ENCODE data around the gene LRPAP1.

Gene LRPAP1

DNA sequence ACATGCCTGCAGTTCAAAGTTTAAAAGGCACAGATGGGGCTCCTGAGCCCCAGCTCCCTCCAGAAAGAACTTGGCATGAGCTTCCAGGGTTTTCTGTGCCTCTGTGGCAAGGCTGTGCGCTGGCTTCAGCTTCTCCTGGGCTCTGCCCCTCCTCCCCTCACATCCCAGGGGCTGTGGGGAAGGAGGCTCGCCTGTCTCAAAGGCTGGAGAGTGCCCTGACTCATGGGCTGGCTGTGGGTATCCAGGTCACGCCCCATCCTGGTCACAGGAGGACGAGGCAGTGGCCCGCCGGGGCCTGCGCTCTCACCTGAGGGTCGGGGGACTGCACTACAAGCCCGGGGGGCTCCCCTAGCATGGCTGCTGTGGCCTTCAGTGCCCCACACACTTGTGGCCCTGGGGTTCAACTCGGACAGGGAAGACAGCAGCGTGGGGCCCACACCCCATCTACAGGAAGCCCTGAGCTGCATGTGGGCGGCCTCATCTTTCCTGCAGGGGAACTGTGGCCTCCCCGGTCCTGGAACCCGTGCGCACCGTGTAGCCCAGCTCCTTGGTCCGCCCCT lies 17.9 kb downstream of the LRPAP1 start:
- H3F3A ChIP-seq (ENCODE audit: insufficient read depth, low read length), result no peaks in the 10 kb centered on the region
- H3K79me2 ChIP-seq (ENCODE audit: insufficient read depth, low read length), result no peaks in the 10 kb centered on the region
- H4K20me1 ChIP-seq (ENCODE audit: insufficient read depth, low read length), result no peaks in the 10 kb centered on the region
- H3K4me3 ChIP-seq (ENCODE audit: low read depth, low read length, poor library complexity, severe bottlenecking), result no peak overlapping the region
- H3K36me3 ChIP-seq (ENCODE audit: insufficient read depth, low read length), result peaks cover 3% of the 10 kb centered on the region; the same call in 1 of the 2 replicates
- H3K27ac ChIP-seq (ENCODE audit: low read depth, low read length, poor library complexity, severe bottlenecking), result no peak overlapping the region
- H3K9me2 ChIP-seq (ENCODE audit: low read depth, low read length), result no peaks in the 10 kb centered on the region
- H2AFZ ChIP-seq (ENCODE audit: low read length), result no peak overlapping the region
- H3K9ac ChIP-seq (ENCODE audit: low read length), result no peak overlapping the region
- TF ChIP-seq, protein P1, sequence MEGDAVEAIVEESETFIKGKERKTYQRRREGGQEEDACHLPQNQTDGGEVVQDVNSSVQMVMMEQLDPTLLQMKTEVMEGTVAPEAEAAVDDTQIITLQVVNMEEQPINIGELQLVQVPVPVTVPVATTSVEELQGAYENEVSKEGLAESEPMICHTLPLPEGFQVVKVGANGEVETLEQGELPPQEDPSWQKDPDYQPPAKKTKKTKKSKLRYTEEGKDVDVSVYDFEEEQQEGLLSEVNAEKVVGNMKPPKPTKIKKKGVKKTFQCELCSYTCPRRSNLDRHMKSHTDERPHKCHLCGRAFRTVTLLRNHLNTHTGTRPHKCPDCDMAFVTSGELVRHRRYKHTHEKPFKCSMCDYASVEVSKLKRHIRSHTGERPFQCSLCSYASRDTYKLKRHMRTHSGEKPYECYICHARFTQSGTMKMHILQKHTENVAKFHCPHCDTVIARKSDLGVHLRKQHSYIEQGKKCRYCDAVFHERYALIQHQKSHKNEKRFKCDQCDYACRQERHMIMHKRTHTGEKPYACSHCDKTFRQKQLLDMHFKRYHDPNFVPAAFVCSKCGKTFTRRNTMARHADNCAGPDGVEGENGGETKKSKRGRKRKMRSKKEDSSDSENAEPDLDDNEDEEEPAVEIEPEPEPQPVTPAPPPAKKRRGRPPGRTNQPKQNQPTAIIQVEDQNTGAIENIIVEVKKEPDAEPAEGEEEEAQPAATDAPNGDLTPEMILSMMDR (IDR thresholded peaks at IDR 0.05; ENCODE audit: low read length), result no peak
- TF ChIP-seq EZH2 (IDR thresholded peaks at IDR 0.05; ENCODE audit: borderline replicate concordance, low read length), result no peak
- H3K27me3 ChIP-seq (ENCODE audit: insufficient read depth, low read length), result no peaks in the 10 kb centered on the region
- no peaks in the 10 kb centered on the region for H3K9me3 ChIP-seq (ENCODE audit: low read length)
- no peak overlapping the region for H3K4me2 ChIP-seq (ENCODE audit: low read length)
- no peaks in the 10 kb centered on the region for H3K4me1 ChIP-seq (ENCODE audit: insufficient read depth, low read length, severe bottlenecking)

DNA sequence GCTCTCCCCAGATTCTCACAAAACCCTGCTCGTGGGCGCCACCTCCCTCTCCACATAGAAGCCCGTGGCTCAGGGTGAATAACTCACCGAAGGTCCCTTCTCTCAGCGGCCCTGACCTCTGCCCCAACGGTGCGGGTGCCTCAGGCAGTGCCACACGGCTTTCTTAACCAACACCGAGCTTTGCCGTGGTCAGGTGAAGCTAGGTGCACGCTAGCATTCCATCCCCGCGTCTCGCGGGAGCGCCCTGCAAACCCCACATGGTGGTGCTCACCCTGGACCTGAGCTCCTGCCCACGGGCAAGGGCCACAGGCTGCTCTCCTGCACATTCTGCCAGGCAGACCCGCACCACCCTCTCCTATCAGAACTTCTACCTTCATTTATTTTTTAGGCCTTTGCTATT lies 18.4 kb downstream of the LRPAP1 start:
- no peak overlapping the region for H3K4me3 ChIP-seq (ENCODE audit: low read depth, low read length, poor library complexity, severe bottlenecking)
- no peaks in the 10 kb centered on the region for H3K4me1 ChIP-seq (ENCODE audit: insufficient read depth, low read length, severe bottlenecking)
- no peaks in the 10 kb centered on the region for H3K9me3 ChIP-seq (ENCODE audit: low read length)
- H4K20me1 ChIP-seq (ENCODE audit: insufficient read depth, low read length), result no peaks in the 10 kb centered on the region
- peaks cover 3% of the 10 kb centered on the region for H3K36me3 ChIP-seq (ENCODE audit: insufficient read depth, low read length)
- no peak overlapping the region for H3K4me2 ChIP-seq (ENCODE audit: low read length)
- TF ChIP-seq, protein P1 (IDR thresholded peaks at IDR 0.05; ENCODE audit: low read length), result no peak
- TF ChIP-seq EZH2 (IDR thresholded peaks at IDR 0.05; ENCODE audit: borderline replicate concordance, low read length), result no peak
- H3K79me2 ChIP-seq (ENCODE audit: insufficient read depth, low read length), result no peaks in the 10 kb centered on the region
- no peak overlapping the region for H2AFZ ChIP-seq (ENCODE audit: low read length)
- no peak overlapping the region for H3K9ac ChIP-seq (ENCODE audit: low read length)
- no peak overlapping the region for H3K27ac ChIP-seq (ENCODE audit: low read depth, low read length, poor library complexity, severe bottlenecking)
- H3F3A ChIP-seq (ENCODE audit: insufficient read depth, low read length), result no peaks in the 10 kb centered on the region
- H3K9me2 ChIP-seq (ENCODE audit: low read depth, low read length), result no peaks in the 10 kb centered on the region
- H3K27me3 ChIP-seq (ENCODE audit: insufficient read depth, low read length), result no peaks in the 10 kb centered on the region

DNA sequence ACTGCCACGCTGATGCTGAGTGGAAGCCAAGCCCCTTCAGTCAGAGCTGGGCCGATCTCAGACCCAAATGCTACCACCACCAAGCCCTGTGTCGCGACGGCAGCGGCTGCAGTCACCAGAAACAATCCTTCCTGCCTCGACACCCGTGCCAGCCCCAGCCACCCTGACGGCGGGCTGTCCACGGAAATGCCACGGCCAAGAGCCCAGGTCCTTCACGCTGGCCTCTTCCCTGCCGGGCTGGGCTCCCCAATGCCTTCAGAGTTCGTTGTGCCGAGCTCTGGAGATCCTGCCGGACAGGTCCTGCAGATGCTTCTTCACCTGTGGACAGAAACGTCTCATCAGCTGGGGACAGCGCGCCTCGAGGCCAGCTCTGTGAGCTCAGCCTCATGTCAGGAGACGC lies 19.5 kb downstream of the LRPAP1 start:
- Histone ChIP-seq H3K27ac (ENCODE audit: low read depth, low read length, poor library complexity, severe bottlenecking) (no peak overlapping the region), H3K4me2 (ENCODE audit: low read length) (no peak overlapping the region), H3K9me3 (ENCODE audit: low read length) (no peaks in the 10 kb centered on the region), H4K20me1 (ENCODE audit: insufficient read depth, low read length) (no peaks in the 10 kb centered on the region), H3K4me1 (ENCODE audit: insufficient read depth, low read length, severe bottlenecking) (no peaks in the 10 kb centered on the region), H3K9me2 (ENCODE audit: low read depth, low read length) (no peaks in the 10 kb centered on the region), H3F3A (ENCODE audit: insufficient read depth, low read length) (no peaks in the 10 kb centered on the region), H2AFZ (ENCODE audit: low read length) (no peak overlapping the region), H3K9ac (ENCODE audit: low read length) (no peak overlapping the region), H3K36me3 (ENCODE audit: insufficient read depth, low read length) (peaks cover 9% of the 10 kb centered on the region), H3K4me3 (ENCODE audit: low read depth, low read length, poor library complexity, severe bottlenecking) (no peak overlapping the region), H3K27me3 (ENCODE audit: insufficient read depth, low read length) (no peaks in the 10 kb centered on the region), H3K79me2 (ENCODE audit: insufficient read depth, low read length) (no peaks in the 10 kb centered on the region)
- no peak for TF ChIP-seq EZH2 (IDR thresholded peaks at IDR 0.05; ENCODE audit: borderline replicate concordance, low read length)
- TF ChIP-seq, protein P1 (IDR thresholded peaks at IDR 0.05; ENCODE audit: low read length), result no peak

Measured in OCI-LY1 (cell line).